GM12873 (cell line): ENCODE measurements around the gene LRBA.

Experiments
- TF ChIP-seq, protein P1 (sequence below): IDR thresholded peaks from 2 replicates; pipeline ENCODE4 v1.5.1; 2012; ENCODE audit warnings: low read depth, mild to moderate bottlenecking, moderate library complexity, low read length, control low read depth; ENCODE audit not compliant: insufficient read depth; ENCODE audit errors: missing control alignments

The LRBA gene

DNA sequence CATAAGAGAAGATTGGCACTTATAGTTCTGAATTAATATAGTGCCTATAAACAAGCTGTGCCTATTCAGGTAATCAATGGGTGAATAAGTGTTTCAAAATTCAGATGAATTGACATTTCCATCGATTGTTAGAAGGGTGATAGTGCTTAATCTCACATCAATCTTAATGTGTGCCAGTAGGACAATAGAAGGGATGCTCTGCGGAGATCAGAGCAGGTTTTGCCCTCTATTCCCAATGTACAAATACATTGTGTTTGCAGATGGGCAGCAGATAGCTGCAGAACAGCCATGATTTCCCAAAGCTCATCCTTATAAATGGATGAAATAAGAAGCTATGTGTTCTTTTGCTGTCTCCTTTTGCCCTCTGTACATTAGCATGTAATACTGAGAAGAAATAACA, 425.9 kb downstream of the LRBA start:
- TF ChIP-seq, protein P1, sequence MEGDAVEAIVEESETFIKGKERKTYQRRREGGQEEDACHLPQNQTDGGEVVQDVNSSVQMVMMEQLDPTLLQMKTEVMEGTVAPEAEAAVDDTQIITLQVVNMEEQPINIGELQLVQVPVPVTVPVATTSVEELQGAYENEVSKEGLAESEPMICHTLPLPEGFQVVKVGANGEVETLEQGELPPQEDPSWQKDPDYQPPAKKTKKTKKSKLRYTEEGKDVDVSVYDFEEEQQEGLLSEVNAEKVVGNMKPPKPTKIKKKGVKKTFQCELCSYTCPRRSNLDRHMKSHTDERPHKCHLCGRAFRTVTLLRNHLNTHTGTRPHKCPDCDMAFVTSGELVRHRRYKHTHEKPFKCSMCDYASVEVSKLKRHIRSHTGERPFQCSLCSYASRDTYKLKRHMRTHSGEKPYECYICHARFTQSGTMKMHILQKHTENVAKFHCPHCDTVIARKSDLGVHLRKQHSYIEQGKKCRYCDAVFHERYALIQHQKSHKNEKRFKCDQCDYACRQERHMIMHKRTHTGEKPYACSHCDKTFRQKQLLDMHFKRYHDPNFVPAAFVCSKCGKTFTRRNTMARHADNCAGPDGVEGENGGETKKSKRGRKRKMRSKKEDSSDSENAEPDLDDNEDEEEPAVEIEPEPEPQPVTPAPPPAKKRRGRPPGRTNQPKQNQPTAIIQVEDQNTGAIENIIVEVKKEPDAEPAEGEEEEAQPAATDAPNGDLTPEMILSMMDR = no peak

DNA sequence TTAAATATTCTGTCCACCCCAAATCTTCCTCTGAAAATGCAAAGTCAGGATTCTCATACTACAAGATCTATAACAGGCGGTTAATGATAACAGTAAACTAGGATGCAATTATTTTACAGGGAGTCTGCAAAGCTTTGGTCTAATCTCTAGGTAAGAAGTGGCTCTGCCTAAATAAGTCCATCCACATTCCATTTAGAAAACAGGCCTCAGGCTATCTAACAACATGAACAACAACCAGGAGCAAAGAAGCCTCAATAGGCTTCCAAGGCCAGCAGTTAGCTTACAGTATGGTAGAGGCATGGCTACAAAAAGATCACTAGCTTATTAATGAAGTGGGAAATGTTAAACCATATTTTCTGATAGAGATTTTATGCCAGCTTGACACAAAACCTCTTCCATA, 426.8 kb downstream of the LRBA start:
- TF ChIP-seq, protein P1 = no peak

DNA sequence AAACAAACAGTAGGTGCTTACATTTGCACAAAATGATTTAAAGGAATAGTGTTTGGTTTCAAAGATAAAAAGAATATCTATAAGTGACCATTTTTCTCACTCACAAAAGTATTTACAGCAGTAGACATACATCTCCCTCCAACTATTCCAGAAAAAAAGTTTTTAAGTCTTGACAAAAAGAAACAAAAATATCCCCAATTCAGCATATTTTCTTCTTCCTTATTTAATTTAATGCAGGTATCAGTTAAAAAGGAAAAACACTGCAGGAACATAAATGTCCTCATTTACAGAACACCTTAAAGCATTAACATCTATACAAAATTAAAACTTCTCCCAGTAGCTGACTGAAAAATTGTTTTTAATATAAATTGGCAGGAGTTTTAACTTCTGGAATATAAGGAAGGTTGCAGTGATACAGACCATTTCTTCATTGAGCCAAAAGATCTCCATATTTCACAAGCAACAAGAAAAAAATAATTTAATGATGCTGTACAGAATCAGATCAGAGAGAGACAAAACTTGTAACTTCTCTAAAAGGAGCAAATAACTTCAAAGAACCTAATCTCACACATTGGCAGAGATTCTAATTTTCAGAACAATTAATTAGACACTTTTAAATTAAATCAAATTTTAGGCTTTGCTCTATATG, 428.8 kb downstream of the LRBA start:
- TF ChIP-seq, protein P1 = no peak

DNA sequence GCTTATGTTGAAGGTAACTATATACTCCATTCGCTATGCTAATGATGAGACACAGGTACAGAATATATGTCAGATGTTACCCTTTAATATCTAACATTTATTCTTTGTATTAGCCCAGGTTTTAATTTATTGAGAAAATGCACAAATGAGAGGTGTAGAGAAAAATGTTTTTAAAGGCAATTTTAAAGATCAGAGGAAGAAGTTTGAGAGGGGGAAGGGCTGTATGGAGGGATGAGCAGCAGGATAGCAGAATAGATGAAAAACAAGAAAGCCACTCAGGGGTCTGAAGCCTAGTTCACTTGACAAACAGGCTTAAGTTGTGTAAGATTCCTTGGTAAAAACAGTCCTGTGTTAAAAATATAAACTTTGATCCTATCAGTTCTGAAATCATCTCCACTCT, 429.5 kb downstream of the LRBA start:
- TF ChIP-seq, protein P1 = no peak

DNA sequence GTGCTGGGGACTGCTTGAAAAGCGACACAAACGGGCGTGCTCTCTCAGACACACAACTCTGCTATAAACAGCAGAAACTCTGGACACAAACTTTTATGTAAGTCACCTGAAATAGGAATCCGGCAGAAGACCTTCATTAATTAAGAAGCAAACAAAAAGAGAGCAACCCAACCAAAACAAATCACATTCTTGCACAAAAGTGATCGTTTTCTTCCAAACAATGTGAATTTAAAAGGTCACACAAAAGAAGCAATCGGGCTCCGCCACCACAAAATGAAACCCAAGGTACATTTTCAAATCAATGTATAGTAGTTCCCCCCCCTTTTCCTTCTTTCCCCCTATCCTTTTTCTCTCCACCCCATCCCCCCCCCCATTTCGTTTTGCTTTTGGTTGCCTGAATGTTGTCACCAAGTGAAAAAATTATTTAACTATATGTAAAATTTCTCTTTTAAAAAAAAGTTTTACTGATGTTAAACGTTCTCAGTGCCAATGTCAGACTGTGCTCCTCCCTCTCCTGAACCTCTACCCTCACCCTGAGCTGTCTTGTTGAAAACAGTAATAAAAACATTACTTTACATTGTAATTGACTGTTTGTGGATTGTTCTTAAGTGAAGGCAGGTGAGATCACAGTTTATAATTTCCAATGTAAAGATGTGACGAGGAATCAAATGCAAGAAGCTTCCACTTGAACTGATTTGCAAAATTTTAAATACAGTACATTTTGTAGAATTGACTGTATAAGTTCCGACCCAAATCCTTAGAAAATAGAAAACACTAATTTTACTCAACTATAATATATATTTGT, 430.8 kb downstream of the LRBA start:
- TF ChIP-seq, protein P1 = no peak

DNA sequence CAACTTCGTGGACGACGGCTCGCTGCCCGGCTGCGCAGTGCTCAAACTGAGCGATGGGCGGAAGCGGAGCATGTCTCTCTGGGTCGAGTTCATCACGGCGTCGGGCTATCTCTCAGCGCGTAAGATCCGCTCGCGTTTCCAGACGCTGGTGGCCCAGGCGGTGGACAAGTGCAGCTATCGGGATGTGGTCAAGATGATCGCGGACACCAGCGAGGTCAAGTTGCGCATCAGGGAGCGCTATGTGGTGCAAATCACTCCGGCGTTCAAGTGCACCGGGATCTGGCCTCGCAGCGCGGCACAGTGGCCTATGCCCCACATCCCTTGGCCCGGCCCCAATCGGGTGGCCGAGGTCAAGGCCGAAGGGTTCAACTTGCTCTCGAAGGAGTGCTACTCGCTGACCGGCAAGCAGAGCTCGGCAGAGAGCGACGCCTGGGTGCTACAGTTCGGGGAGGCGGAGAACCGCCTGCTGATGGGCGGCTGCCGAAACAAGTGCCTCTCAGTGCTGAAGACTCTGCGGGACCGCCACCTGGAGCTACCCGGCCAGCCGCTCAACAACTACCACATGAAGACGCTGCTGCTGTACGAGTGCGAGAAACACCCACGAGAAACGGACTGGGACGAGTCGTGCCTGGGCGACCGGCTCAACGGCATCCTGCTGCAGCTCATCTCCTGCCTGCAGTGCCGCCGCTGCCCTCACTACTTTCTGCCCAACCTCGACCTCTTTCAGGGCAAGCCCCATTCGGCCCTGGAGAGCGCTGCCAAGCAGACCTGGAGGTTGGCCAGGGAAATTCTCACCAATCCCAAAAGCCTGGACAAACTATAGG, 431.6 kb downstream of the LRBA start:
- TF ChIP-seq, protein P1 = no peak

DNA sequence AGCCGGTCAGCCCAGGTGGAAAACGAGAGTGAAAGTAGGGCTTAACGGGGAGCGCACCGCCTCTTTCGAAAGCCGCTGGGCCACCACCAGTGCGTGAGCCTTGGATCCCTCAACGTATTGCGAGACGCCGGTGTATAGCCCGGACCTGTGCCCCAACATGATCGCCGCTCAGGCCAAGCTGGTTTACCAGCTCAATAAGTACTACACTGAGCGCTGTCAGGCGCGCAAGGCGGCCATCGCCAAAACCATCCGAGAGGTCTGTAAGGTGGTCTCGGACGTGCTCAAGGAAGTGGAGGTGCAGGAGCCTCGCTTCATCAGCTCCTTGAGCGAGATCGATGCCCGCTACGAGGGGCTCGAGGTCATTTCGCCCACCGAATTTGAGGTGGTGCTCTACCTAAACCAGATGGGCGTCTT, 432.2 kb downstream of the LRBA start:
- TF ChIP-seq, protein P1 = no peak
